Stimulated activated CD8-positive, alpha-beta memory T cell treated with anti-CD3 and anti-CD28 coated beads, Interleukin-7, amount 100 ng/mL, for 4 hours (primary cell): ENCODE results near the gene HK2.
A peak's percentile ranks its signal among the peaks of the same experiment; 100 is the strongest.
"Not testable (repeated sequence)": the region's sequence is repeated elsewhere in the genome, so short reads cannot be mapped to it uniquely, and the experiment has no call there.

Experiments
- DNase-seq, 2 donors: peaks; one replicate each; pipeline ENCODE4 v3.0.0-alpha.2; 2020; ENCODE audit warnings: low read depth in 2 of 2

The HK2 gene

GRCh38 chr2:74834792-74835755 is 1.1 kb downstream of the HK2 start:
- peak; percentile 68 to 73 for DNase-seq

GRCh38 chr2:74835831-74836674 is 2.1 kb downstream of the HK2 start:
- no peak for DNase-seq

GRCh38 chr2:74836675-74837401 is 2.9 kb downstream of the HK2 start:
- DNase-seq: no peak

- DNase-seq: no peak
Measured at GRCh38 chr2:74841641-74842040, 7.7 kb downstream of the HK2 start.

- no peak for DNase-seq
Measured at GRCh38 chr2:74843433-74843832, 9.5 kb downstream of the HK2 start.

- DNase-seq: no peak
Measured at GRCh38 chr2:74843899-74844298, 10.0 kb downstream of the HK2 start.

- no peak for DNase-seq
Measured at GRCh38 chr2:74844752-74845151, 10.8 kb downstream of the HK2 start.

GRCh38 chr2:74845217-74845751 is 11.4 kb downstream of the HK2 start:
- no peak for DNase-seq

- no peak for DNase-seq
Measured at GRCh38 chr2:74845991-74846390, 12.1 kb downstream of the HK2 start.

- no peak for DNase-seq
Measured at GRCh38 chr2:74846481-74846880, 12.6 kb downstream of the HK2 start.

GRCh38 chr2:74847070-74847858 is 13.3 kb downstream of the HK2 start:
- no peak for DNase-seq

- DNase-seq: peak in 1 of 2 donors; percentile 23
Measured at GRCh38 chr2:74849228-74849892, 15.4 kb downstream of the HK2 start.

- no peak for DNase-seq
Measured at GRCh38 chr2:74850496-74851190, 16.7 kb downstream of the HK2 start.

GRCh38 chr2:74851191-74851566 is 17.3 kb downstream of the HK2 start:
- DNase-seq: no peak

- not testable (repeated sequence) for DNase-seq
Measured at GRCh38 chr2:74853360-74853759, 19.4 kb downstream of the HK2 start.

GRCh38 chr2:74854401-74854800 is 20.5 kb downstream of the HK2 start:
- DNase-seq: no peak

- not testable (repeated sequence) for DNase-seq
Measured at GRCh38 chr2:74855114-74855707, 21.3 kb downstream of the HK2 start.

- no peak for DNase-seq
Measured at GRCh38 chr2:74856004-74856578, 22.2 kb downstream of the HK2 start.

- no peak for DNase-seq
Measured at GRCh38 chr2:74856599-74856998, 22.7 kb downstream of the HK2 start.
